Stimulated activated naive CD8-positive, alpha-beta T cell treated with anti-CD3 and anti-CD28 coated beads, Interleukin-15, amount 100 ng/mL, for 72 hours (primary cell): ENCODE data around the gene MROH2A.
A peak's percentile ranks its signal among the peaks of the same experiment; 100 is the strongest.

Source experiments
- ATAC-seq: fragments of 150-1000 bp; cut with Tn5 transposase; 2 replicates; pipeline ENCODE4 v1.10.0; 2021; ENCODE audit warnings: mild to moderate bottlenecking, moderate library complexity
- DNase-seq, 2 donors: peaks; one replicate each; pipeline ENCODE4 v3.0.0; 2021 to 2022
- H3K27ac Mint-ChIP-seq, 2 donors: one replicate each; pipeline ENCODE4 v1.8.0; 2022; ENCODE audit warnings: mild to moderate bottlenecking in 2 of 2, mixed read lengths in 2 of 2, moderate library complexity in 2 of 2
- H3K27me3 Mint-ChIP-seq: one replicate; pipeline ENCODE4 v1.8.0; 2022; ENCODE audit warnings: mixed read lengths
- H3K4me1 Mint-ChIP-seq: one replicate; pipeline ENCODE4 v1.8.0; 2022; ENCODE audit warnings: mild to moderate bottlenecking, mixed read lengths
- H3K4me3 Mint-ChIP-seq, 2 donors: one replicate each; pipeline ENCODE4 v1.8.0; 2022; ENCODE audit warnings: mild to moderate bottlenecking in 2 of 2, mixed read lengths in 2 of 2, moderate library complexity in 1 of 2
- H3K9me3 Mint-ChIP-seq, 2 donors: one replicate each; pipeline ENCODE4 v1.8.0; 2022; ENCODE audit warnings: mixed read lengths in 2 of 2

The MROH2A gene

GRCh38 chr2:233818639-233819621 lies 40.8 kb downstream of the MROH2A start:
- DNase-seq = no peak
- Mint-ChIP-seq H3K27me3 (peaks cover 23% of the 10 kb centered on the region), H3K4me1 (peaks cover 6% of the 10 kb centered on the region), H3K9me3 (no peaks in the 10 kb centered on the region), H3K27ac (no peak overlapping the region), H3K4me3 (no peak overlapping the region)
- ATAC-seq = no peak

GRCh38 chr2:233819884-233820773 lies 42.0 kb downstream of the MROH2A start:
- Mint-ChIP-seq H3K27me3 (peaks cover 23% of the 10 kb centered on the region), H3K4me1 (peaks cover 6% of the 10 kb centered on the region), H3K4me3 (no peak overlapping the region), H3K27ac (no peak overlapping the region), H3K9me3 (no peaks in the 10 kb centered on the region)
- ATAC-seq (no peak), DNase-seq (no peak)

GRCh38 chr2:233820774-233821105 lies 42.6 kb downstream of the MROH2A start:
- Mint-ChIP-seq H3K9me3 (no peaks in the 10 kb centered on the region), H3K4me1 (peaks cover 6% of the 10 kb centered on the region), H3K27me3 (peaks cover 18% of the 10 kb centered on the region), H3K27ac (no peak overlapping the region), H3K4me3 (no peak overlapping the region)
- DNase-seq = no peak
- no peak for ATAC-seq

- Mint-ChIP-seq H3K9me3 (no peaks in the 10 kb centered on the region), H3K27me3 (peaks cover 13% of the 10 kb centered on the region), H3K4me1 (peaks cover 6% of the 10 kb centered on the region), H3K27ac (no peak overlapping the region), H3K4me3 (no peak overlapping the region)
- DNase-seq = no peak
- no peak for ATAC-seq
These were observed 43.1 kb downstream of the MROH2A start for GRCh38 chr2:233821196-233821595.

- Mint-ChIP-seq H3K4me1 (peaks cover 6% of the 10 kb centered on the region), H3K9me3 (no peaks in the 10 kb centered on the region), H3K27ac (no peak overlapping the region), H3K27me3 (peaks cover 8% of the 10 kb centered on the region), H3K4me3 (no peak overlapping the region)
- DNase-seq = no peak
- no peak for ATAC-seq
These were observed 43.6 kb downstream of the MROH2A start for GRCh38 chr2:233821709-233822100.

- H3K27me3 Mint-ChIP-seq = peaks cover 3% of the 10 kb centered on the region
- no peaks in the 10 kb centered on the region for H3K9me3 Mint-ChIP-seq
- ATAC-seq = no peak
- peaks cover 2% of the 10 kb centered on the region for H3K4me1 Mint-ChIP-seq
- no peak for DNase-seq
- no peak overlapping the region for H3K4me3 Mint-ChIP-seq
- H3K27ac Mint-ChIP-seq = no peak overlapping the region
These were observed 44.1 kb downstream of the MROH2A start for GRCh38 chr2:233822101-233822771.

GRCh38 chr2:233822781-233823730 lies 44.9 kb downstream of the MROH2A start:
- no peak overlapping the region for H3K27ac Mint-ChIP-seq
- H3K9me3 Mint-ChIP-seq = no peaks in the 10 kb centered on the region
- ATAC-seq (no peak), DNase-seq (no peak)
- no peak overlapping the region for H3K4me3 Mint-ChIP-seq
- H3K4me1 Mint-ChIP-seq = no peaks in the 10 kb centered on the region
- H3K27me3 Mint-ChIP-seq = no peaks in the 10 kb centered on the region

GRCh38 chr2:233823731-233824121 lies 45.6 kb downstream of the MROH2A start:
- Mint-ChIP-seq H3K4me3 (no peak overlapping the region), H3K4me1 (no peaks in the 10 kb centered on the region), H3K9me3 (no peaks in the 10 kb centered on the region), H3K27me3 (no peaks in the 10 kb centered on the region), H3K27ac (no peak overlapping the region)
- DNase-seq (no peak), ATAC-seq (no peak)

GRCh38 chr2:233824373-233824772 lies 46.2 kb downstream of the MROH2A start:
- no peak for DNase-seq
- no peak for ATAC-seq
- no peaks in the 10 kb centered on the region for H3K9me3 Mint-ChIP-seq
- H3K4me1 Mint-ChIP-seq = no peaks in the 10 kb centered on the region
- no peak overlapping the region for H3K27ac Mint-ChIP-seq
- H3K4me3 Mint-ChIP-seq = no peak overlapping the region
- H3K27me3 Mint-ChIP-seq = no peaks in the 10 kb centered on the region

GRCh38 chr2:233828546-233829192 lies 50.5 kb downstream of the MROH2A start:
- Mint-ChIP-seq H3K9me3 (no peaks in the 10 kb centered on the region), H3K27me3 (no peaks in the 10 kb centered on the region), H3K27ac (no peak overlapping the region), H3K4me1 (no peaks in the 10 kb centered on the region), H3K4me3 (no peak overlapping the region)
- ATAC-seq (no peak), DNase-seq (no peak)

- no peak for DNase-seq
- no peaks in the 10 kb centered on the region for H3K4me1 Mint-ChIP-seq
- H3K4me3 Mint-ChIP-seq = no peak overlapping the region
- no peaks in the 10 kb centered on the region for H3K9me3 Mint-ChIP-seq
- H3K27ac Mint-ChIP-seq = peak overlapping the region in 1 of 2 donors; percentile 67
- ATAC-seq = no peak
- H3K27me3 Mint-ChIP-seq = no peaks in the 10 kb centered on the region
These were observed 51.3 kb downstream of the MROH2A start for GRCh38 chr2:233829193-233830110.

- ATAC-seq (peak; percentile 39), DNase-seq (no peak)
- no peaks in the 10 kb centered on the region for H3K27me3 Mint-ChIP-seq
- no peaks in the 10 kb centered on the region for H3K9me3 Mint-ChIP-seq
- H3K4me3 Mint-ChIP-seq = no peak overlapping the region
- H3K4me1 Mint-ChIP-seq = no peaks in the 10 kb centered on the region
- H3K27ac Mint-ChIP-seq = peak overlapping the region in 1 of 2 donors; percentile 34
These were observed 52.1 kb downstream of the MROH2A start for GRCh38 chr2:233830111-233830802.
